ENCODE data around the gene REXO5. TPM values are rescaled to one million over a fixed set of nuclear protein-coding genes. Genes with fewer than 3 reads are reported as not detected.

REXO5 gene
- total RNA-seq, 2 experiments from 2014 or later, result 18.7 to 24.7 TPM

GRCh38 chr16:20807862-20808261, 1.5 kb downstream of the REXO5 start:
- Mint-ChIP-seq H3K4me1 (peaks cover 35% of the 10 kb centered on the region), H3K36me3 (peaks cover 23% of the 10 kb centered on the region), H3K4me3 (peak overlapping the region; percentile 97), H3K27ac (peak overlapping the region; percentile 96), H3K27me3 (no peaks in the 10 kb centered on the region), H3K9me3 (ENCODE audit: low read depth) (no peaks in the 10 kb centered on the region)
- CTCF ChIA-PET, result interaction anchor here (1.5 to 2.1 kb wide), 3 partner anchors 8 to 493 kb away, joined by 3 to 8 read pairs (median 7); no protein-coding TSS in a partner anchor
- DNase-seq, result no peak
- ATAC-seq, result no peak

GRCh38 chr16:20811889-20812439, 5.6 kb downstream of the REXO5 start:
- DNase-seq (no peak), ATAC-seq (no peak)
- no peaks in the 10 kb centered on the region for H3K9me3 Mint-ChIP-seq (ENCODE audit: low read depth)
- H3K4me3 Mint-ChIP-seq, result no peak overlapping the region
- peaks cover 38% of the 10 kb centered on the region for H3K36me3 Mint-ChIP-seq
- no peak overlapping the region for H3K27ac Mint-ChIP-seq
- CTCF ChIA-PET, result interaction anchor here (1.0 to 3.3 kb wide), 3 partner anchors 13 to 132 kb away, joined by 3 to 9 read pairs (median 5); no protein-coding TSS in a partner anchor
- H3K27me3 Mint-ChIP-seq, result no peaks in the 10 kb centered on the region
- peaks cover 33% of the 10 kb centered on the region for H3K4me1 Mint-ChIP-seq

- H3K9me3 Mint-ChIP-seq (ENCODE audit: low read depth), result no peaks in the 10 kb centered on the region
- no peak overlapping the region for H3K4me3 Mint-ChIP-seq
- H3K36me3 Mint-ChIP-seq, result peaks cover 42% of the 10 kb centered on the region
- peaks cover 33% of the 10 kb centered on the region for H3K4me1 Mint-ChIP-seq
- no peaks in the 10 kb centered on the region for H3K27me3 Mint-ChIP-seq
- DNase-seq (no peak), ATAC-seq (no peak)
- no peak overlapping the region for H3K27ac Mint-ChIP-seq
- CTCF ChIA-PET, result interaction anchor here (0.7 to 3.3 kb wide), 4 partner anchors 14 to 376 kb away, joined by 3 to 9 read pairs (median 4); no protein-coding TSS in a partner anchor
Measured at GRCh38 chr16:20812510-20812909, 6.2 kb downstream of the REXO5 start.

GRCh38 chr16:20814784-20815183, 8.5 kb downstream of the REXO5 start:
- Mint-ChIP-seq H3K27ac (no peak overlapping the region), H3K36me3 (peaks cover 51% of the 10 kb centered on the region), H3K4me1 (peaks cover 24% of the 10 kb centered on the region), H3K9me3 (ENCODE audit: low read depth) (no peaks in the 10 kb centered on the region), H3K27me3 (no peaks in the 10 kb centered on the region), H3K4me3 (no peak overlapping the region)
- CTCF ChIA-PET, result interaction anchor here (1.0 to 3.3 kb wide), 4 partner anchors 8 to 89 kb away, joined by 3 to 9 read pairs (median 6); partner anchors contain the start of genes ERI2 and REXO5
- ATAC-seq (peak; percentile 74), DNase-seq (no peak)

- Mint-ChIP-seq H3K9me3 (ENCODE audit: low read depth) (no peaks in the 10 kb centered on the region), H3K27me3 (no peaks in the 10 kb centered on the region), H3K4me1 (peaks cover 30% of the 10 kb centered on the region), H3K4me3 (no peak overlapping the region), H3K27ac (no peak overlapping the region), H3K36me3 (peaks cover 70% of the 10 kb centered on the region)
- DNase-seq (no peak), ATAC-seq (no peak)
- CTCF ChIA-PET, result interaction anchor here (1.9 to 2.2 kb wide), 2 partner anchors 11 to 13 kb away, joined by 5 read pairs; partner anchors contain the start of genes ERI2 and REXO5
Measured at GRCh38 chr16:20818929-20819585, 12.7 kb downstream of the REXO5 start.

- Mint-ChIP-seq H3K4me3 (no peak overlapping the region), H3K36me3 (peaks cover 63% of the 10 kb centered on the region), H3K9me3 (ENCODE audit: low read depth) (no peaks in the 10 kb centered on the region), H3K27me3 (no peaks in the 10 kb centered on the region), H3K4me1 (peaks cover 18% of the 10 kb centered on the region), H3K27ac (no peak overlapping the region)
- DNase-seq, result no peak
- no peak for ATAC-seq
- CTCF ChIA-PET, result no interaction called here
Measured at GRCh38 chr16:20821682-20822081, 15.4 kb downstream of the REXO5 start.

- Mint-ChIP-seq H3K4me3 (no peak overlapping the region), H3K4me1 (peaks cover 18% of the 10 kb centered on the region), H3K27ac (peak overlapping the region; percentile 64), H3K27me3 (no peaks in the 10 kb centered on the region), H3K36me3 (peaks cover 60% of the 10 kb centered on the region), H3K9me3 (ENCODE audit: low read depth) (no peaks in the 10 kb centered on the region)
- ATAC-seq, result peak; percentile 33
- no peak for DNase-seq
- CTCF ChIA-PET, result no interaction called here
Measured at GRCh38 chr16:20822521-20823325, 16.4 kb downstream of the REXO5 start.

- H3K9me3 Mint-ChIP-seq (ENCODE audit: low read depth), result no peaks in the 10 kb centered on the region
- CTCF ChIA-PET, result interaction anchor here (1.0 to 1.6 kb wide), 3 partner anchors 19 to 26 kb away, joined by 3 to 6 read pairs (median 3); partner anchors contain the start of genes ERI2 and REXO5
- no peak overlapping the region for H3K4me3 Mint-ChIP-seq
- no peak for DNase-seq
- H3K27me3 Mint-ChIP-seq, result no peaks in the 10 kb centered on the region
- H3K27ac Mint-ChIP-seq, result no peak overlapping the region
- H3K4me1 Mint-ChIP-seq, result peaks cover 15% of the 10 kb centered on the region
- no peak for ATAC-seq
- H3K36me3 Mint-ChIP-seq, result peaks cover 43% of the 10 kb centered on the region
Measured at GRCh38 chr16:20826039-20826566, 19.8 kb downstream of the REXO5 start.

- Mint-ChIP-seq H3K36me3 (peaks cover 42% of the 10 kb centered on the region), H3K4me3 (no peak overlapping the region), H3K4me1 (no peaks in the 10 kb centered on the region), H3K27ac (no peak overlapping the region), H3K9me3 (ENCODE audit: low read depth) (no peaks in the 10 kb centered on the region), H3K27me3 (no peaks in the 10 kb centered on the region)
- no peak for ATAC-seq
- CTCF ChIA-PET, result interaction anchor here (0.6 to 2.0 kb wide), 3 partner anchors 10 to 302 kb away, joined by 4 to 5 read pairs (median 5); no protein-coding TSS in a partner anchor
- no peak for DNase-seq
Measured at GRCh38 chr16:20829536-20829935, 23.2 kb downstream of the REXO5 start.

GRCh38 chr16:20830372-20830771, 24.0 kb downstream of the REXO5 start:
- H3K27me3 Mint-ChIP-seq, result no peaks in the 10 kb centered on the region
- no peaks in the 10 kb centered on the region for H3K4me1 Mint-ChIP-seq
- peaks cover 48% of the 10 kb centered on the region for H3K36me3 Mint-ChIP-seq
- H3K4me3 Mint-ChIP-seq, result no peak overlapping the region
- H3K9me3 Mint-ChIP-seq (ENCODE audit: low read depth), result no peaks in the 10 kb centered on the region
- no peak overlapping the region for H3K27ac Mint-ChIP-seq
- CTCF ChIA-PET, result interaction anchor here (0.5 to 2.0 kb wide), 3 partner anchors 11 to 58 kb away, joined by 3 to 5 read pairs (median 4); no protein-coding TSS in a partner anchor
- ATAC-seq, result no peak
- no peak for DNase-seq

GRCh38 chr16:20833086-20833485, 26.8 kb downstream of the REXO5 start:
- Mint-ChIP-seq H3K4me1 (no peaks in the 10 kb centered on the region), H3K27ac (no peak overlapping the region), H3K4me3 (no peak overlapping the region), H3K36me3 (peaks cover 64% of the 10 kb centered on the region), H3K27me3 (no peaks in the 10 kb centered on the region), H3K9me3 (ENCODE audit: low read depth) (peaks cover 7% of the 10 kb centered on the region)
- CTCF ChIA-PET, result interaction anchor here (1.2 kb wide), 1 partner anchor 14 kb away, joined by 3 read pairs; no protein-coding TSS in a partner anchor
- no peak for ATAC-seq
- no peak for DNase-seq

- Mint-ChIP-seq H3K4me3 (no peak overlapping the region), H3K27me3 (no peaks in the 10 kb centered on the region), H3K9me3 (ENCODE audit: low read depth) (peaks cover 7% of the 10 kb centered on the region), H3K4me1 (peaks cover 4% of the 10 kb centered on the region), H3K27ac (no peak overlapping the region), H3K36me3 (peaks cover 88% of the 10 kb centered on the region)
- no peak for DNase-seq
- CTCF ChIA-PET, result no interaction called here
- no peak for ATAC-seq
Measured at GRCh38 chr16:20838240-20838639, 31.9 kb downstream of the REXO5 start.

- no peak for DNase-seq
- H3K9me3 Mint-ChIP-seq (ENCODE audit: low read depth), result peaks cover 7% of the 10 kb centered on the region
- H3K4me3 Mint-ChIP-seq, result no peak overlapping the region
- H3K4me1 Mint-ChIP-seq, result peaks cover 11% of the 10 kb centered on the region
- H3K36me3 Mint-ChIP-seq, result peaks cover 83% of the 10 kb centered on the region
- CTCF ChIA-PET, result no interaction called here
- H3K27me3 Mint-ChIP-seq, result no peaks in the 10 kb centered on the region
- no peak overlapping the region for H3K27ac Mint-ChIP-seq
- no peak for ATAC-seq
Measured at GRCh38 chr16:20839504-20839903, 33.2 kb downstream of the REXO5 start.
